Colon (tissue), 2 donors: ENCODE results near the gene HYI.

ENCODE experiments used
- FAIRE-seq: peaks from 2 replicates; lab custom pipeline; 2012; peaks lifted over from hg19 to GRCh38; lab: Jason Lieb, UNC
- donor health status: control.
- donor health status: control.

The HYI gene

GRCh38 chr1:43444151-43444828, 9.4 kb downstream of the HYI start:
- no peak for FAIRE-seq

- no peak for FAIRE-seq
Measured at GRCh38 chr1:43443197-43443946, 10.4 kb downstream of the HYI start.

- no peak for FAIRE-seq
Measured at GRCh38 chr1:43442756-43443155, 11.0 kb downstream of the HYI start.

- FAIRE-seq: no peak
Measured at GRCh38 chr1:43441894-43442637, 11.7 kb downstream of the HYI start.

- FAIRE-seq: no peak
Measured at GRCh38 chr1:43441166-43441893, 12.4 kb downstream of the HYI start.

GRCh38 chr1:43440358-43440757, 13.4 kb downstream of the HYI start:
- no peak for FAIRE-seq

- no peak for FAIRE-seq
Measured at GRCh38 chr1:43439781-43440180, 13.9 kb downstream of the HYI start.

GRCh38 chr1:43438953-43439581, 14.7 kb downstream of the HYI start:
- no peak for FAIRE-seq

- FAIRE-seq: no peak
Measured at GRCh38 chr1:43438576-43438952, 15.2 kb downstream of the HYI start.

- FAIRE-seq: no peak
Measured at GRCh38 chr1:43438006-43438405, 15.7 kb downstream of the HYI start.

- FAIRE-seq: no peak
Measured at GRCh38 chr1:43437031-43437973, 16.4 kb downstream of the HYI start.

GRCh38 chr1:43436371-43436770, 17.4 kb downstream of the HYI start:
- FAIRE-seq: no peak

- no peak for FAIRE-seq
Measured at GRCh38 chr1:43435146-43436145, 18.3 kb downstream of the HYI start.

GRCh38 chr1:43434256-43434655, 19.5 kb downstream of the HYI start:
- no peak for FAIRE-seq

GRCh38 chr1:43432907-43433306, 20.8 kb downstream of the HYI start:
- FAIRE-seq: no peak

- no peak for FAIRE-seq
Measured at GRCh38 chr1:43432171-43432860, 21.4 kb downstream of the HYI start.

GRCh38 chr1:43431676-43432075, 22.1 kb downstream of the HYI start:
- no peak for FAIRE-seq

GRCh38 chr1:43430831-43431230, 22.9 kb downstream of the HYI start:
- no peak for FAIRE-seq

- no peak for FAIRE-seq
Measured at GRCh38 chr1:43427941-43428340, 25.8 kb downstream of the HYI start.
